GM18511 (cell line): ENCODE data around the gene PCSK5.

Source experiments
- ATAC-seq: cut with Tn5 transposase; IDR thresholded peaks from one replicate; pipeline ENCODE4 v1.9.1; 2021; ENCODE audit warnings: mild to moderate bottlenecking, moderate library complexity; ENCODE audit not compliant: unreplicated experiment

Gene PCSK5

GRCh38 chr9:76221423-76221822 lies 330.9 kb downstream of the PCSK5 start:
- ATAC-seq: no peak

- ATAC-seq: no peak
These were observed 333.4 kb downstream of the PCSK5 start for GRCh38 chr9:76223749-76224340.

GRCh38 chr9:76227156-76227555 lies 336.7 kb downstream of the PCSK5 start:
- ATAC-seq: no peak

GRCh38 chr9:76231001-76231400 lies 340.5 kb downstream of the PCSK5 start:
- no peak for ATAC-seq

- no peak for ATAC-seq
These were observed 342.5 kb downstream of the PCSK5 start for GRCh38 chr9:76232861-76233489.

GRCh38 chr9:76240578-76240977 lies 350.1 kb downstream of the PCSK5 start:
- no peak for ATAC-seq

- no peak for ATAC-seq
These were observed 355.0 kb downstream of the PCSK5 start for GRCh38 chr9:76245518-76245917.

GRCh38 chr9:76246680-76247079 lies 356.2 kb downstream of the PCSK5 start:
- ATAC-seq: no peak

- no peak for ATAC-seq
These were observed 357.0 kb downstream of the PCSK5 start for GRCh38 chr9:76247426-76247825.

- no peak for ATAC-seq
These were observed 358.8 kb downstream of the PCSK5 start for GRCh38 chr9:76249309-76249708.

- no peak for ATAC-seq
These were observed 365.4 kb downstream of the PCSK5 start for GRCh38 chr9:76255781-76256455.

- no peak for ATAC-seq
These were observed 366.8 kb downstream of the PCSK5 start for GRCh38 chr9:76257311-76257710.

- no peak for ATAC-seq
These were observed 376.3 kb downstream of the PCSK5 start for GRCh38 chr9:76266649-76267283.

GRCh38 chr9:76267284-76267652 lies 376.8 kb downstream of the PCSK5 start:
- no peak for ATAC-seq

- no peak for ATAC-seq
These were observed 379.3 kb downstream of the PCSK5 start for GRCh38 chr9:76269789-76270188.

- no peak for ATAC-seq
These were observed 381.3 kb downstream of the PCSK5 start for GRCh38 chr9:76271755-76272154.

GRCh38 chr9:76289042-76289441 lies 398.6 kb downstream of the PCSK5 start:
- ATAC-seq: no peak

- no peak for ATAC-seq
These were observed 399.2 kb downstream of the PCSK5 start for GRCh38 chr9:76289703-76290102.

- no peak for ATAC-seq
These were observed 400.1 kb downstream of the PCSK5 start for GRCh38 chr9:76290555-76290954.

- no peak for ATAC-seq
These were observed 401.8 kb downstream of the PCSK5 start for GRCh38 chr9:76292246-76292645.

GRCh38 chr9:76292658-76293057 lies 402.2 kb downstream of the PCSK5 start:
- ATAC-seq: no peak

- ATAC-seq: no peak
These were observed 403.8 kb downstream of the PCSK5 start for GRCh38 chr9:76294301-76294700.
